ENCODE measurements around the gene KRT72.

GRCh38 chr12:52600071-52600470 is 1.2 kb downstream of the KRT72 start:
- no peak for TF ChIP-seq POLR2A (IDR thresholded peaks at IDR 0.05)
- no peak for TF ChIP-seq CTCF (IDR thresholded peaks at IDR 0.05)

All from vagina (tissue), 2 donors.